ENCODE measurements around the gene GAS7.

DNA sequence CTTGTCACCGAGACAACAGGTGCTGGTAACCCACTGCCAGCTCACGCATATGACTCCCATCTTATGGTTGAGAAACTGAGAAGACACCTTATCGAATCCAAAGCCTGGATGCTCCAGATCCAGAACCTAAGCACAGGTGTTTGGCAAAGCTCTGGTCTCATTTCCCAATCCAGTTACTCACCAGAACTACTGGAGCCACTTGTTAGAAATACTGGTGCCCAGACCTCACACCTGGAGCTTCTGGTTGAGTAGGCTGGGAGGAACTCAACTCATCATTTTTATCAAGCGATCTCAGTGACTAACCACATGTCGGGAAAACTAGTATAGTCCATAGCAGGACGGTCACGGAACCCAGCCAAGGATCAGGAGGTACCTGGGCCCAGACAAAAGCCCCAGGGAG, 206.6 kb downstream of the GAS7 start:
- TF ChIP-seq, protein P1, sequence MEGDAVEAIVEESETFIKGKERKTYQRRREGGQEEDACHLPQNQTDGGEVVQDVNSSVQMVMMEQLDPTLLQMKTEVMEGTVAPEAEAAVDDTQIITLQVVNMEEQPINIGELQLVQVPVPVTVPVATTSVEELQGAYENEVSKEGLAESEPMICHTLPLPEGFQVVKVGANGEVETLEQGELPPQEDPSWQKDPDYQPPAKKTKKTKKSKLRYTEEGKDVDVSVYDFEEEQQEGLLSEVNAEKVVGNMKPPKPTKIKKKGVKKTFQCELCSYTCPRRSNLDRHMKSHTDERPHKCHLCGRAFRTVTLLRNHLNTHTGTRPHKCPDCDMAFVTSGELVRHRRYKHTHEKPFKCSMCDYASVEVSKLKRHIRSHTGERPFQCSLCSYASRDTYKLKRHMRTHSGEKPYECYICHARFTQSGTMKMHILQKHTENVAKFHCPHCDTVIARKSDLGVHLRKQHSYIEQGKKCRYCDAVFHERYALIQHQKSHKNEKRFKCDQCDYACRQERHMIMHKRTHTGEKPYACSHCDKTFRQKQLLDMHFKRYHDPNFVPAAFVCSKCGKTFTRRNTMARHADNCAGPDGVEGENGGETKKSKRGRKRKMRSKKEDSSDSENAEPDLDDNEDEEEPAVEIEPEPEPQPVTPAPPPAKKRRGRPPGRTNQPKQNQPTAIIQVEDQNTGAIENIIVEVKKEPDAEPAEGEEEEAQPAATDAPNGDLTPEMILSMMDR (optimal IDR thresholded peaks at IDR 0.05 in 1 of 3, IDR thresholded peaks at IDR 0.05 in 1 of 3, conservative IDR thresholded peaks at IDR 0.05 in 1 of 3; ENCODE audit: extremely low read depth in 1 of 3, insufficient read depth in 2 of 3, low read length in 3 of 3) = no peak
- no peak for TF ChIP-seq EZH2 (IDR thresholded peaks at IDR 0.05; ENCODE audit: low read length)

Data from keratinocyte (primary cell).